Measurements from ENCODE around the gene NCOA6. TPM values are rescaled to one million over a fixed set of nuclear protein-coding genes. Genes with fewer than 3 reads are reported as not detected.

NCOA6 gene
- total and polyA plus RNA-seq, 2 of the 4 experiments (the other 2 are of a cell fraction) = 3.6 to 13.1 TPM

GRCh38 chr20:34820805-34821578 lies 4.5 kb downstream of the NCOA6 start (continued):
- TF ChIP-seq RCOR1 (IDR thresholded peaks at IDR 0.05; ENCODE audit: insufficient replicate concordance, low read length) = no peak

GRCh38 chr20:34817801-34818200 lies 7.7 kb downstream of the NCOA6 start:
- Histone ChIP-seq H3K56ac (ENCODE audit: extremely low read depth, insufficient read depth, low read length) (no peak overlapping the region), H3K4me2 (ENCODE audit: low read depth, low read length) (no peak overlapping the region), H3K9me3 (ENCODE audit: control insufficient read depth, insufficient read depth, low read length) (no peaks in the 10 kb centered on the region), H3K79me1 (ENCODE audit: low read depth in 1 of 2, low read length in 2 of 2) (peaks cover 41 to 79% of the 10 kb centered on the region in 2 experiments), H3K4ac (ENCODE audit: low read depth, low read length) (no peak overlapping the region), H3K18ac (ENCODE audit: low read depth, low read length) (no peak overlapping the region), H2BK20ac (ENCODE audit: low read depth, low read length) (no peak overlapping the region), H3K9ac (ENCODE audit: low read depth, low read length) (no peak overlapping the region), H2AK9ac (replicated peaks; ENCODE audit: low read depth, low read length, poor library complexity) (no peak overlapping the region), H4K5ac (ENCODE audit: low read depth, low read length) (no peak overlapping the region), H3K23ac (ENCODE audit: low read depth, low read length) (peak overlapping the region; percentile 72; the same call in 1 of the 2 replicates), H4K20me1 (ENCODE audit: insufficient read depth, low read length) (peaks cover 81% of the 10 kb centered on the region), H3K14ac (replicated peaks; ENCODE audit: low read depth, low read length) (peak overlapping the region; percentile 28; the same call in 1 of the 2 replicates), H3K36me3 (ENCODE audit: control insufficient read depth, insufficient read depth, low read length) (no peaks in the 10 kb centered on the region), H2BK120ac (ENCODE audit: low read depth, low read length) (no peak overlapping the region), H3K4me1 (ENCODE audit: control insufficient read depth, insufficient read depth, low read length) (peaks cover 3% of the 10 kb centered on the region), H4K8ac (ENCODE audit: low read depth in 2 of 2, low read length in 2 of 2) (no peak overlapping the region), H2AK5ac (ENCODE audit: low read depth, low read length) (no peak overlapping the region), H3K27me3 (ENCODE audit: control insufficient read depth, insufficient read depth, low read length) (no peaks in the 10 kb centered on the region), H2AFZ (replicated peaks; ENCODE audit: low read length, poor library complexity) (no peak overlapping the region), H2BK15ac (ENCODE audit: low read depth, low read length) (no peak overlapping the region), H4K91ac (ENCODE audit: insufficient read depth, low read depth, low read length) (no peak overlapping the region), H3K4me3 (ENCODE audit: insufficient read depth, low read depth, low read length) (no peak overlapping the region), H3K27ac (ENCODE audit: insufficient read depth, low read length) (peak overlapping the region; percentile 13; the same call in 1 of the 2 replicates), H3K9me1 (ENCODE audit: insufficient read depth, low read length) (peaks cover 29% of the 10 kb centered on the region), H2BK5ac (ENCODE audit: low read depth, low read length, poor library complexity, severe bottlenecking) (no peak overlapping the region)
- intact Hi-C loops (cut with micrococcal nuclease) (no loop called here), in situ Hi-C loops (cut with MboI; ENCODE audit: low sequenced_read_pairs) (no loop called here), dilution Hi-C loops (cut with HindIII; ENCODE audit: low sequenced_read_pairs, unreplicated experiment) (no loop called here)
- BruUV-seq (replicated peaks) = no TSS peak
- ChIA-PET CTCF (no interaction called here), POLR2A (ENCODE audit: unreplicated experiment) (no interaction called here)
- ATAC-seq (ENCODE audit: low read depth) (no peak; the same call in 1 of the 2 replicates), DNase-seq (no peak)
- WGBS, 2 experiments (ENCODE audit: extremely low coverage in 2 of 2, insufficient read length in 1 of 2) = no CpG with 5 or more reads among the region's 2 CpGs
- TF ChIP-seq ELK1 (IDR thresholded peaks at IDR 0.05; ENCODE audit: borderline replicate concordance, low read depth, low read length) (no peak), POLR2A (IDR thresholded peaks at IDR 0.05; ENCODE audit: low read depth, low read length) (no peak), CTCF (conservative IDR thresholded peaks at IDR 0.05; ENCODE audit: low read depth, low read length) (no peak), MAZ (IDR thresholded peaks at IDR 0.05; ENCODE audit: borderline replicate concordance, low read depth, low read length) (no peak), MXI1 (IDR thresholded peaks at IDR 0.05; ENCODE audit: borderline replicate concordance, low read depth, low read length) (no peak), CHD1 (IDR thresholded peaks at IDR 0.05; ENCODE audit: low read depth, low read length) (no peak), SMC3 (IDR thresholded peaks at IDR 0.05; ENCODE audit: low read depth, low read length) (no peak), NFE2L2 (IDR thresholded peaks at IDR 0.05; ENCODE audit: low read depth, low read length) (no peak), MAFK (IDR thresholded peaks at IDR 0.05; ENCODE audit: low read depth, low read length) (no peak), BHLHE40 (IDR thresholded peaks at IDR 0.05; ENCODE audit: low read depth, low read length) (no peak), CEBPB (IDR thresholded peaks at IDR 0.05; ENCODE audit: low read depth, low read length) (no peak)
- TF ChIP-seq, protein P1, sequence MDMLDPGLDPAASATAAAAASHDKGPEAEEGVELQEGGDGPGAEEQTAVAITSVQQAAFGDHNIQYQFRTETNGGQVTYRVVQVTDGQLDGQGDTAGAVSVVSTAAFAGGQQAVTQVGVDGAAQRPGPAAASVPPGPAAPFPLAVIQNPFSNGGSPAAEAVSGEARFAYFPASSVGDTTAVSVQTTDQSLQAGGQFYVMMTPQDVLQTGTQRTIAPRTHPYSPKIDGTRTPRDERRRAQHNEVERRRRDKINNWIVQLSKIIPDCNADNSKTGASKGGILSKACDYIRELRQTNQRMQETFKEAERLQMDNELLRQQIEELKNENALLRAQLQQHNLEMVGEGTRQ (IDR thresholded peaks at IDR 0.05; ENCODE audit: low read depth, low read length) = no peak
